GM12865 (cell line): ENCODE results near the gene REXO4.

Experiments
- DNase-seq: peaks from one replicate; pipeline ENCODE4 v3.0.0; 2010; ENCODE audit warnings: low read depth
- H3K4me3 ChIP-seq: 2 replicates; pipeline ENCODE4 v1.5.1; 2011; ENCODE audit warnings: mild to moderate bottlenecking, low read depth, low read length, control low read depth
- TF ChIP-seq, protein P1 (sequence below): IDR thresholded peaks from 2 replicates; pipeline ENCODE4 v1.5.1; 2011; ENCODE audit warnings: low read length, control low read depth, low read depth, inconsistent platforms; ENCODE audit not compliant: insufficient read depth; ENCODE audit errors: missing control alignments

REXO4 gene

DNA sequence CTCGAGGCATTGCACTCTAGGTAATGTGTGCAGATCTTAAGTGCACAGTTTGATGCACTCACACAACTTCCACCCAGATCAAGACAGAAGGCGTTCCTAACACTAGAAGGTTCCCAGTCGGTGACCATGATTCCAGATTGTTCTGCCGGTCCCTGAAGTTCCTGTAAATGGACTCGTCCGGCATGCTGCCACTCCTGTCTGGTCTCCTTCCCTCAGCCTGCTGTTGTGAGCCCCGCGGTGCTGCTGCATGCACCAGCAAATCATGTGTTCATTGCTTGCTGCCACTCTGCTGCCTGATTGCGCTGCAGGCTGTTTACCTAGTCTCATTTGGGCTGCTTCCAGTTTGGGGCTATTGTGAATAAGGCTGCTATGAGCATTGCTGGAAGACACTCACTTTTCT lies 30.1 kb downstream of the REXO4 start:
- DNase-seq, result no peak
- TF ChIP-seq, protein P1, sequence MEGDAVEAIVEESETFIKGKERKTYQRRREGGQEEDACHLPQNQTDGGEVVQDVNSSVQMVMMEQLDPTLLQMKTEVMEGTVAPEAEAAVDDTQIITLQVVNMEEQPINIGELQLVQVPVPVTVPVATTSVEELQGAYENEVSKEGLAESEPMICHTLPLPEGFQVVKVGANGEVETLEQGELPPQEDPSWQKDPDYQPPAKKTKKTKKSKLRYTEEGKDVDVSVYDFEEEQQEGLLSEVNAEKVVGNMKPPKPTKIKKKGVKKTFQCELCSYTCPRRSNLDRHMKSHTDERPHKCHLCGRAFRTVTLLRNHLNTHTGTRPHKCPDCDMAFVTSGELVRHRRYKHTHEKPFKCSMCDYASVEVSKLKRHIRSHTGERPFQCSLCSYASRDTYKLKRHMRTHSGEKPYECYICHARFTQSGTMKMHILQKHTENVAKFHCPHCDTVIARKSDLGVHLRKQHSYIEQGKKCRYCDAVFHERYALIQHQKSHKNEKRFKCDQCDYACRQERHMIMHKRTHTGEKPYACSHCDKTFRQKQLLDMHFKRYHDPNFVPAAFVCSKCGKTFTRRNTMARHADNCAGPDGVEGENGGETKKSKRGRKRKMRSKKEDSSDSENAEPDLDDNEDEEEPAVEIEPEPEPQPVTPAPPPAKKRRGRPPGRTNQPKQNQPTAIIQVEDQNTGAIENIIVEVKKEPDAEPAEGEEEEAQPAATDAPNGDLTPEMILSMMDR, result no peak
- no peak overlapping the region for H3K4me3 ChIP-seq

DNA sequence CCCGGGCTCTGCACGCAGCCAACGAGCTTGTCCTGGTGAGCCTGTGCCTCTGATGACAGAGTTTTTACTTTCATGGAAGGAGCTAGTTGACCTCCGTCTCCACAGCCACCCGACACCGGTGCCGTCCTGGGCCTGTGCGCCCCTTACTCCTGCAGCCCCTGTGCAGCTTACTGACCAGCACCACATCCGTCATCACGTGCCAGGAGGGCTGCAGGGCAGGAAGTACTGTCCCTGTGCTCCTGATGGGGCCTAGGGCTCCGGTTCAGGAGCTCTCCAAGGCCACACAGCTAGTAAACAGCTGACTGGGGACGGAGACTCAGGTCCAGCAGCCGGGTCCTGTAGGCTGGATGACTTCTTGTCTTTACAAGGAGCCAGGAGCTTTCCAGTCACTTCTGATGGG lies 31.5 kb downstream of the REXO4 start:
- TF ChIP-seq, protein P1, result no peak
- no peak for DNase-seq
- H3K4me3 ChIP-seq, result no peak overlapping the region

DNA sequence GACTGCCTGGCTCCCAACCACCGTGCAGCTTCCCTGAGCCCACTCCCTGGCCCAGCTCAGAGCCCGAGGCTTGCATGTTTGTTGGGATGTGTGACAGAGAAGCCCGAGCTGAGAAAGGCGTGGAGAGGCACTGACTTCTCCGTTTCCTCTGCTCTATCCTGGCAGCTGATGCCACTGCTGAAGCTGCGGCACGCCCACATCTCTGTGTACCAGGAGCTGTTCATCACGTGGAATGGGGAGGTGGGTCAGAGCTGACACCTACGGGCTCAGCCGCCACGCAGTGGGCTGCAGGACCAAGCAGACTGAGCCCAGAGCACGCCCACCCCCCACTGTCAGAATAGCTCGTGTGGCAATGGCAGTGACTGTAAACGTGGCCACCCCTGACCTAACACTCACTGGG lies 32.4 kb downstream of the REXO4 start:
- DNase-seq, result no peak
- H3K4me3 ChIP-seq, result no peak overlapping the region
- TF ChIP-seq, protein P1, result no peak

DNA sequence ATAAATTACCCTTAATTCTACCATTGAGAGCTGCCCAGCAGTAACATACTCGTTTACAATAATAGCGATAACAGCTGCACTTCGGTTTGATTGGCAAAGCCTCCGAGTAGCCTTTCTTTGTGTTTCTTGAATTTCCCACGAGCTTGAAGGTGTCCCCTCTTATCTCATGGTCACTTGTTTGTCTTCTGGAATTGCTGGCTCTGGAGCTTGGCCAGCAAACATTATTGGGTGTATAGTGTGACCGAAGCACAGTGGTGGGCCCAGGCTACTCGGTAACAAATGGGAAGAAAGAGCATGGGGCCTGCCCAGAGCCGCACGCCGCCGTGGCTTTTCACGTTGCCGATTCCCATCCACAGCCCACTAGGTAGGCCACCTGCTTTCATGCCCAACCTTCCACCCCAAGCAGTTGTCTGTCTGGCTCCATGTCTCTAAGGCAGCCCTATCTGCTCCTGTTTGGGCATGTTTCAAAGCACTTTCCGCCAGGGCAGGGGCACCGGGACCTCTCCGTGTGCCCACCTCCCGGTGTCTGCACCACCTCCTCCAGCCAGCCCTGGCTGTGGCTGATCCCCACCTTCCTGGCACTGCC lies 33.0 kb downstream of the REXO4 start:
- no peak overlapping the region for H3K4me3 ChIP-seq
- no peak for DNase-seq
- TF ChIP-seq, protein P1, result no peak

DNA sequence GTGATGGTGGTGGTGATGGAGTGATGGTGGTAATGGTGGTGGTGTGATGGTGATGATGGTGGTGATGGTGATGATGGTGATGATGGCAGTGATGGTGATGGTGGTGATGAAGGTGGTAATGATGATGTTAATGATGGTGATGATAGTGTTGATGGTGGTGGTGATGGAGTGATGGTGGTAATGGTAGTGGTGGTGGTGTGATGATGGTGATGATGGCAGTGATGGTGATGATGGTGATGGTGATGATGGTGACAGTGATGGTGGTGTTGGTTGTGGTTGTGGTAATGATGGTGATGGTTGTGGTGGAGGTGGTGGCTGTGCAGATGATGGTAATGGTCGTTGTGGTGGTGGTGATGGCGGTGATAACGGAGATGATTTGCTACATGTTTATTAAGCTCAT lies 34.4 kb downstream of the REXO4 start:
- TF ChIP-seq, protein P1, result no peak
- no peak for DNase-seq
- no peak overlapping the region for H3K4me3 ChIP-seq

DNA sequence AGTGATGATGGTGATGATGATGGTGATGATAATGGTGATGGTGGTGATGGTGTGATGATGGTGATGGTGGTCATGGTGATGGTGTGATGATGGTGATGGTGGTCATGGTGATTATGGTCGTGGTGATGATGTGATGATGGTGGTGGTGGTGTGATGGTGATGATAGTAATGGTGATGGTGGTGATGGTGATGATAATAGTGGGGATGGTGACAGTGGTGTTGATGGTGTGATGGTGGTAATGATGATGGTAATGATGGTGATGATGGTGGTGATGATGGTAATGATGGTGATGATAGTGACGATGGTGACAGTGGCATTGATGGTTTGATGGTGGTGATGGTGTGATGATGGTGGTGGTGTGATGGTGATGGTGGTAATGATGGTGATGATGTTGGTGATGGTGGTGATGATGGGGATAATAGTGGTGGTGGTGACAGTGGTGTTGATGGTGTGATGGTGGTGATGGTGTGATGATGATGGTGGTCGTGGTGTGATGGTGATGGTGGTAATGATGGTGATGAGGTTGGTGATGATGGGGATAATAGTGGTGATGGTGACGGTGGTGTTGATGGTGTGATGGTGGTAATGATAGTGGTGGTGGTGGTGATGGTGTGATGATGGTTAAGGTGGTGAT lies 35.2 kb downstream of the REXO4 start:
- DNase-seq, result no peak
- TF ChIP-seq, protein P1, result no peak
- no peak overlapping the region for H3K4me3 ChIP-seq

DNA sequence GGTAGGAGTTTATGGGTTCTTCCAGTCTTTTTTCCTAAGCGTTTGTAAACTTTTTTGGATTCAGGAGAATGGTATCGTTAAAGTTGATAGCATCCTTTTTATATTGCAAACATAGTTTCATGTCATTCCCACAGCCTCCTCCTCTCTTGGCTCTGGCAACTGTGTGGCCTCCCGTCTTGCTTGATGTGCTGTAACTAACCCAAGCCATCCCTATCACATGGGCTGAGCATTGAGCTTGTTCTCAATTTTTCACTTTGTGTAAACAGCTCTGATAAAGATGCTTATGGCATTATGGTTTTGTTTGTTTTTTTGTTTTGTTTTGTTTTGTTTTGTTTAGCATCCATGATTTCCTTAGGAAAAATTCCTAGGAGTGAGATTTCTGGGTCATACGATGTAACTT lies 37.1 kb downstream of the REXO4 start:
- H3K4me3 ChIP-seq, result no peak overlapping the region
- TF ChIP-seq, protein P1, result no peak
- DNase-seq, result no peak
